ELF-1 (cell line): ENCODE results near the gene WDR18.

Source experiments
- DNase-seq: peaks from one replicate; pipeline ENCODE4 v3.0.0-alpha.2; 2016; ENCODE audit warnings: low read depth, low spot score

Gene WDR18

DNA sequence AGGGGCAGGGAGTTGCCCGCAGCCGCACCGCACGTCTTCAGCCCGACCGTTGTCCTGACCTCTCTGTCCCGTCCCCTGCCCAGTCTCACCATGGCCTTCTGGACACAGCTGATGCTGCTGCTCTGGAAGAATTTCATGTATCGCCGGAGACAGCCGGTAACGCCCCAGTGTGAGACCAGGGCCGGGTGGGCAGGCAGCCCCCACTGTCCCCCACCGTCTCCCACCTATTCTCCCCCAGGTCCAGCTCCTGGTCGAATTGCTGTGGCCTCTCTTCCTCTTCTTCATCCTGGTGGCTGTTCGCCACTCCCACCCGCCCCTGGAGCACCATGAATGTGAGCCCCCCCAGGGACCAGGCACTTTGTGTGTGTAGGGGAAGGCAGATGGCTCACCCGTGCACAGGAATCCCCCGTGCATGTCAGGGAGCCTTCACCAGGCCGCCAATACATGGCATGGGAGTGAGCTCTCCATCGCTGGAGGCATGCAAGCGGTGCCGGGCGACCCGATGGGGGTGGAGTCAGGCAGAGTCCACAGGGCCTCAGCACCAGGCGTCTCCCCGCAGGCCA is 57.2 kb downstream of the WDR18 start:
- DNase-seq: no peak

- DNase-seq: peak; percentile 30
Measured at GRCh38 chr19:1041835-1042685, 57.9 kb downstream of the WDR18 start.

DNA sequence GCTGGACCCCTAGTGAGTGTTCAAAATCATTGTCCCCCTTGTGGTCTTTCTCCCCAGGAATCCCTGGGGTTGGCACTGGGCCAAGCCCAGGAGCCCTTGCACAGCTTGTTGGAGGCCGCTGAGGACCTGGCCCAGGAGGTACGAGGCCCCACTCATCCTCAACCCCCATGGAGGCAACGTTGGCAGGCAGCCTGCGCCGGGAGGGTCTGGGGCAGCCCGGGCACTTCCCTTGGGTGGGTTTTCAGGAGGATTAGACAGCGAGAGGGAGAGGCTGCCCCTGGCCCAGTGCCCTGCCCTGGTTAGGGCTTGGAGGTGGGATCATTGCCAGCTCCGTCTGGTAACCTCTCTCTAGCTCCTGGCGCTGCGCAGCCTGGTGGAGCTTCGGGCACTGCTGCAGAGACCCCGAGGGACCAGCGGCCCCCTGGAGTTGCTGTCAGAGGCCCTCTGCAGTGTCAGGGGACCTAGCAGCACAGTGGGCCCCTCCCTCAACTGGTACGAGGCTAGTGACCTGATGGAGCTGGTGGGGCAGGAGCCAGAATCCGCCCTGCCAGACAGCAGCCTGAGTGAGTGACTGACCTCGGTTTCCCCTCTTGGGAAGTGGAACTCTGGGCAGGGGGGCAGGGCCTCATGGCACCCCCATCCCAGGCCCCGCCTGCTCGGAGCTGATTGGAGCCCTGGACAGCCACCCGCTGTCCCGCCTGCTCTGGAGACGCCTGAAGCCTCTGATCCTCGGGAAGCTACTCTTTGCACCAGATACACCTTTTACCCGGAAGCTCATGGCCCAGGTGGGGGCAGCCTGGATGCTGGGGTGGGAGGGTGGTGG is 58.8 kb downstream of the WDR18 start:
- peak; percentile 50 for DNase-seq
